ENCODE results near the gene IL1RAPL1.

Gene IL1RAPL1

GRCh38 chrX:29941287-29941686 is 1354.0 kb downstream of the IL1RAPL1 start:
- no peak for TF ChIP-seq ZFX (IDR thresholded peaks at IDR 0.05)
- TF ChIP-seq CTCF (conservative IDR thresholded peaks at IDR 0.05), result no peak
- H3K27ac ChIP-seq, result no peak overlapping the region

GRCh38 chrX:29947225-29947624 is 1360.0 kb downstream of the IL1RAPL1 start:
- no peak overlapping the region for H3K27ac ChIP-seq
- no peak for TF ChIP-seq CTCF (conservative IDR thresholded peaks at IDR 0.05)
- no peak for TF ChIP-seq ZFX (IDR thresholded peaks at IDR 0.05)

- TF ChIP-seq CTCF (conservative IDR thresholded peaks at IDR 0.05) (no peak), ZFX (IDR thresholded peaks at IDR 0.05) (no peak)
Measured at GRCh38 chrX:29948653-29949052, 1361.4 kb downstream of the IL1RAPL1 start.

GRCh38 chrX:29952016-29952415 is 1364.8 kb downstream of the IL1RAPL1 start:
- TF ChIP-seq ZFX (IDR thresholded peaks at IDR 0.05) (no peak), CTCF (conservative IDR thresholded peaks at IDR 0.05) (no peak)
- H3K27ac ChIP-seq, result no peak overlapping the region

More at GRCh38 chrX:29948653-29949052, 1361.4 kb downstream of the IL1RAPL1 start:
- no peak overlapping the region for H3K27ac ChIP-seq

- TF ChIP-seq CTCF (conservative IDR thresholded peaks at IDR 0.05) (no peak), ZFX (IDR thresholded peaks at IDR 0.05) (no peak)
- H3K27ac ChIP-seq, result no peak overlapping the region
Measured at GRCh38 chrX:29962061-29962460, 1374.8 kb downstream of the IL1RAPL1 start.

GRCh38 chrX:29965634-29966033 is 1378.4 kb downstream of the IL1RAPL1 start:
- H3K27ac ChIP-seq, result no peak overlapping the region
- TF ChIP-seq ZFX (IDR thresholded peaks at IDR 0.05) (no peak), CTCF (conservative IDR thresholded peaks at IDR 0.05) (no peak)

GRCh38 chrX:29992083-29992482 is 1404.8 kb downstream of the IL1RAPL1 start:
- H3K27ac ChIP-seq, result no peak overlapping the region
- TF ChIP-seq ZFX (IDR thresholded peaks at IDR 0.05) (no peak), CTCF (conservative IDR thresholded peaks at IDR 0.05) (no peak)

Measured in C4-2B (cell line).